CD14-positive monocyte (primary cell): Measurements from ENCODE around the gene EIF4A3. TPM values are rescaled to one million over a fixed set of nuclear protein-coding genes. Genes with fewer than 3 reads are reported as not detected.

Experiments used
- DNase-seq, 3 donors: peaks; one replicate each; pipeline ENCODE4 v3.0.0-alpha.2; 2011 to 2022
- H2AFZ ChIP-seq: 2 replicates; pipeline ENCODE4 v1.6.0; 2012; ENCODE audit warnings: mild to moderate bottlenecking, low read depth, low read length, inconsistent platforms; ENCODE audit not compliant: insufficient read depth, poor library complexity, severe bottlenecking
- H3K27ac ChIP-seq, 2 donors: 1 replicate in 1 of 2; 2 replicates in 1 of 2; pipeline ENCODE4 v1.5.1; 2012 to 2013; ENCODE audit warnings: low read length in 2 of 2, control low read depth in 1 of 2, inconsistent platforms in 1 of 2, low read depth in 1 of 2, mild to moderate bottlenecking in 1 of 2
- H3K27me3 ChIP-seq, 2 donors: one replicate each; pipeline versions ENCODE4 v1.6.0 to v1.6.1; 2011 to 2013; ENCODE audit warnings: low read length in 2 of 2; ENCODE audit not compliant: control insufficient read depth in 2 of 2, insufficient read depth in 2 of 2
- H3K36me3 ChIP-seq, 2 donors: replicated peaks in 1 of 2; 1 replicate in 1 of 2; 2 replicates in 1 of 2; pipeline versions ENCODE4 v1.5.1 to v1.6.1; 2012 to 2013; ENCODE audit warnings: low read length in 2 of 2, control low read depth in 1 of 2, inconsistent platforms in 1 of 2, mild to moderate bottlenecking in 1 of 2; ENCODE audit not compliant: insufficient read depth in 2 of 2, control insufficient read depth in 1 of 2
- H3K4me1 ChIP-seq, 2 donors: 1 replicate in 1 of 2; 2 replicates in 1 of 2; pipeline versions ENCODE4 v1.5.1 to v1.6.1; 2012 to 2013; ENCODE audit warnings: low read length in 2 of 2, control low read depth in 1 of 2, inconsistent platforms in 1 of 2, mild to moderate bottlenecking in 1 of 2, moderate library complexity in 1 of 2; ENCODE audit not compliant: insufficient read depth in 2 of 2, control insufficient read depth in 1 of 2
- H3K4me2 ChIP-seq: replicated peaks from 2 replicates; pipeline ENCODE3; 2012; ENCODE audit warnings: low read length, moderate library complexity, mild to moderate bottlenecking; ENCODE audit not compliant: poor library complexity, severe bottlenecking; ENCODE audit errors: extremely low read depth
- H3K4me3 ChIP-seq, 3 experiments: fragments of 200-600 bp in 1 of 3; sonication (generic) in 1 of 3; replicated peaks in 1 of 3; 1 replicate in 2 of 3; 2 replicates in 1 of 3; pipeline ENCODE4 v1.5.1; 2011 to 2013; ENCODE audit warnings: low read length in 3 of 3, mild to moderate bottlenecking in 3 of 3, control low read depth in 2 of 3, low read depth in 2 of 3, inconsistent platforms in 1 of 3, moderate library complexity in 1 of 3
- H3K79me2 ChIP-seq: 2 replicates; pipeline ENCODE4 v1.6.0; 2012; ENCODE audit warnings: mild to moderate bottlenecking, control low read depth, inconsistent platforms, low read length, moderate library complexity; ENCODE audit not compliant: insufficient read depth
- H3K9ac ChIP-seq: 2 replicates; pipeline ENCODE4 v1.6.0; 2017; ENCODE audit warnings: low read length, mild to moderate bottlenecking; ENCODE audit not compliant: insufficient read depth, poor library complexity, severe bottlenecking
- H3K9me3 ChIP-seq, 2 donors: replicated peaks in 1 of 2; 1 replicate in 1 of 2; 2 replicates in 1 of 2; pipeline versions ENCODE4 v1.5.1 to v1.6.1; 2012 to 2013; ENCODE audit warnings: low read length in 2 of 2, control low read depth in 1 of 2; ENCODE audit not compliant: control insufficient read depth in 1 of 2, insufficient read depth in 1 of 2
- H4K20me1 ChIP-seq: 2 replicates; pipeline ENCODE4 v1.6.0; 2012; ENCODE audit warnings: mild to moderate bottlenecking, low read length, control low read depth, moderate library complexity; ENCODE audit not compliant: insufficient read depth
- H3K27ac Mint-ChIP-seq, 7 donors: one replicate each; pipeline ENCODE4 v1.8.0; 2020; ENCODE audit warnings: mild to moderate bottlenecking in 7 of 7, mixed read lengths in 7 of 7, moderate library complexity in 6 of 7, inconsistent platforms in 2 of 7
- H3K27me3 Mint-ChIP-seq, 3 donors: one replicate each; pipeline ENCODE4 v1.8.0; 2021 to 2022; ENCODE audit warnings: low read depth in 3 of 3, mild to moderate bottlenecking in 3 of 3, mixed read lengths in 3 of 3, moderate library complexity in 3 of 3, inconsistent platforms in 1 of 3
- H3K36me3 Mint-ChIP-seq, 2 donors: one replicate each; pipeline ENCODE4 v1.8.0; 2020; ENCODE audit warnings: mixed read lengths in 2 of 2, inconsistent platforms in 1 of 2, mild to moderate bottlenecking in 1 of 2
- H3K4me1 Mint-ChIP-seq: one replicate; pipeline ENCODE4 v1.8.0; 2020; ENCODE audit warnings: mild to moderate bottlenecking, mixed read lengths
- H3K4me3 Mint-ChIP-seq, 2 donors: one replicate each; pipeline ENCODE4 v1.8.0; 2020; ENCODE audit warnings: mild to moderate bottlenecking in 2 of 2, mixed read lengths in 2 of 2, moderate library complexity in 1 of 2
- H3K9me3 Mint-ChIP-seq, 7 donors: one replicate each; pipeline ENCODE4 v1.8.0; 2020 to 2022; ENCODE audit warnings: mixed read lengths in 7 of 7, mild to moderate bottlenecking in 6 of 7, moderate library complexity in 6 of 7, inconsistent platforms in 2 of 7
- WGBS: methylation state at CpG from one replicate; pipeline ENCODE4 v1.1.5; 2013; ENCODE audit warnings: missing lambda C conversion rate; ENCODE audit not compliant: insufficient coverage; 5-methylcytosine and 5-hydroxymethylcytosine counted together
- intact Hi-C, 2 donors: fragments of 100-400 bp; cut with micrococcal nuclease; formaldehyde crosslinking; loops; one replicate each; pipeline versions ENCODE4 v1.15.0 to v1.15.1; 2023
- polyA plus RNA-seq, 3 donors: library from polyadenylated mRNA; depleted of rRNA in 1 of 3; unstranded in 2 of 3; stranded (reverse) in 1 of 3; fragments of 300-500 nt in 2 of 3; fragments of >200 nt in 1 of 3; fragmentation: Illumina TruSeq in 2 of 3; gene quantifications; 1 replicate in 2 of 3; 2 replicates in 1 of 3; pipeline ENCODE4 v1.2.3, GENCODE V29; 2012 to 2021
- TF ChIP-seq, protein P1 (sequence below): fragments of 200-600 bp; IDR thresholded peaks from one replicate; pipeline ENCODE4 v1.8.0; 2022; ENCODE audit warnings: antibody characterized with exemption, mild to moderate bottlenecking

Gene EIF4A3
- polyA plus RNA-seq, 3 donors = 101 to 180 (median 106) TPM

DNA sequence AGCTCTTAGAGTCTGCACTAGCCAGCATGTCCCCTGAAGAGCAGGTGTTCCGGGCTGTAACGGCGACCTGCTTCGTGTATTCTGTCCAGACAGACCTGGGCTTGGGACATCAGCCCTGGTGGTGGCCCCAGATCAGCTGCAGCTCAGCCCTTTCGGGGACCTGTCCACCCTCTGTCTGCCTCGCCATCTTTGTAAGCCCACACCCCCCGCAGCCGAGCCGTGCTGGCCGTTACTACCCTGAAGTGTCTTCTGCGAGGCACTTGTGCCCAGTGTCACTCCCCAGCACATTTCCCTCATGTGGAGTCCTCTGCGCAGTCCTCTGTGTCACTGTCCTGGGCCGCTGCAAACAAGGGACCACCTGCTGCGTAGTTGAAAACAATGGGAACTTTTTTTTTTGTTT lies 33.3 kb upstream of the EIF4A3 start:
- 96% methylated on average over 12 of the region's 14 CpGs for WGBS

DNA sequence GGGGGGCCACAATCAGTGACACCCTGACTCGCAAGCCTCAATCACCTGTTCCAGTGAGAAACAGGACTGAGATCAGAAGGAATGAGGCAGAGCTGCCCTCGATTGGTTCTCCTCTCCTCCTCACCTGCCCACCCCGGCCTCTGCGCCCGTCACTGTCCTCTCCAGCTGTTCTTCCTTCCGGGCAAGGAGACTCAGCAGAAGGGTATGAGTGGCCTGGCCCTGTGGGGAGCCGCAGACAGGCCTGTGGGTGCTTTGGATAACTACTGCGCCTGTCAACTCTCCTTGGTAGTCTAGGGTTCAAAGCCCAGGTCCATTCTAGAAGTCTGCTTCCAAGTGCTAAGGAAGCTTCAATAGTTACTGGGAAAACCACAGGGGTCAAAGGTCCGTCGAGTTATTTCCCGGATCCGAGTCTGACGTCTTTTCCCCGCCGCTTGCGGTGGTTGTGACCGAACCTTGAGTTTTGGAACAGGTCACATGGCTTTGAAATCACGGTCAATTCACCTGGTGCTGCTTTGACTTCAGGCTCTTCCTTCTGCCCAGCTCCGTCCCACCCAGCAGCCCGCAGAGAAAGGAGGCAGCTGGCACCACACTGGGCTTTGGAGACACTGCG lies 31.2 kb upstream of the EIF4A3 start:
- Mint-ChIP-seq H3K27ac (no peak overlapping the region), H3K9me3 (peaks cover 0 to 3% (median 0%) of the 10 kb centered on the region in 7 donors), H3K4me3 (no peak overlapping the region), H3K36me3 (no peaks in the 10 kb centered on the region), H3K27me3 (peaks cover 5 to 21% (median 10%) of the 10 kb centered on the region in 3 donors), H3K4me1 (no peaks in the 10 kb centered on the region)
- Histone ChIP-seq H2AFZ (no peak overlapping the region), H3K4me3 (no peak overlapping the region), H3K4me1 (no peaks in the 10 kb centered on the region), H3K4me2 (no peak overlapping the region), H3K36me3 (no peaks in the 10 kb centered on the region), H3K27me3 (no peaks in the 10 kb centered on the region), H3K27ac (no peak overlapping the region), H4K20me1 (no peaks in the 10 kb centered on the region), H3K9ac (no peak overlapping the region), H3K79me2 (no peaks in the 10 kb centered on the region), H3K9me3 (no peaks in the 10 kb centered on the region)
- DNase-seq = no peak
- intact Hi-C loops = no loop called here
- WGBS = 90% methylated on average over 18 of the region's 21 CpGs
- TF ChIP-seq, protein P1, sequence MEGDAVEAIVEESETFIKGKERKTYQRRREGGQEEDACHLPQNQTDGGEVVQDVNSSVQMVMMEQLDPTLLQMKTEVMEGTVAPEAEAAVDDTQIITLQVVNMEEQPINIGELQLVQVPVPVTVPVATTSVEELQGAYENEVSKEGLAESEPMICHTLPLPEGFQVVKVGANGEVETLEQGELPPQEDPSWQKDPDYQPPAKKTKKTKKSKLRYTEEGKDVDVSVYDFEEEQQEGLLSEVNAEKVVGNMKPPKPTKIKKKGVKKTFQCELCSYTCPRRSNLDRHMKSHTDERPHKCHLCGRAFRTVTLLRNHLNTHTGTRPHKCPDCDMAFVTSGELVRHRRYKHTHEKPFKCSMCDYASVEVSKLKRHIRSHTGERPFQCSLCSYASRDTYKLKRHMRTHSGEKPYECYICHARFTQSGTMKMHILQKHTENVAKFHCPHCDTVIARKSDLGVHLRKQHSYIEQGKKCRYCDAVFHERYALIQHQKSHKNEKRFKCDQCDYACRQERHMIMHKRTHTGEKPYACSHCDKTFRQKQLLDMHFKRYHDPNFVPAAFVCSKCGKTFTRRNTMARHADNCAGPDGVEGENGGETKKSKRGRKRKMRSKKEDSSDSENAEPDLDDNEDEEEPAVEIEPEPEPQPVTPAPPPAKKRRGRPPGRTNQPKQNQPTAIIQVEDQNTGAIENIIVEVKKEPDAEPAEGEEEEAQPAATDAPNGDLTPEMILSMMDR = no peak

More for the DNA sequence above, 33.3 kb upstream of the EIF4A3 start:
- no peak overlapping the region for H3K27ac Mint-ChIP-seq
- no peaks in the 10 kb centered on the region for H3K4me1 ChIP-seq
- H3K36me3 Mint-ChIP-seq = no peaks in the 10 kb centered on the region
- no peaks in the 10 kb centered on the region for H3K4me1 Mint-ChIP-seq
- H3K4me3 ChIP-seq = no peak overlapping the region
- H3K4me2 ChIP-seq = no peak overlapping the region
- intact Hi-C loops = no loop called here
- H3K9me3 ChIP-seq = no peaks in the 10 kb centered on the region
- H3K4me3 Mint-ChIP-seq = no peak overlapping the region
- H3K79me2 ChIP-seq = no peaks in the 10 kb centered on the region
- H3K27me3 ChIP-seq = no peaks in the 10 kb centered on the region
- no peaks in the 10 kb centered on the region for H4K20me1 ChIP-seq
- no peak overlapping the region for H3K9ac ChIP-seq
- no peaks in the 10 kb centered on the region for H3K36me3 ChIP-seq
- no peak overlapping the region for H2AFZ ChIP-seq
- peaks cover 5 to 16% (median 9%) of the 10 kb centered on the region in 3 donors for H3K27me3 Mint-ChIP-seq
- TF ChIP-seq, protein P1 = no peak
- DNase-seq = no peak
- no peak overlapping the region for H3K27ac ChIP-seq
- peaks cover 0 to 3% (median 0%) of the 10 kb centered on the region in 7 donors for H3K9me3 Mint-ChIP-seq
